ENCODE measurements around the gene SMCR8. TPM values are rescaled to one million over a fixed set of nuclear protein-coding genes. Genes with fewer than 3 reads are reported as not detected.

The SMCR8 gene
- total and polyA plus RNA-seq, 10 of the 15 experiments (the other 5 are each of a cell fraction or from before 2014, with no cell fraction given) = 0.52 to 16.4 (median 8.0) TPM

DNA sequence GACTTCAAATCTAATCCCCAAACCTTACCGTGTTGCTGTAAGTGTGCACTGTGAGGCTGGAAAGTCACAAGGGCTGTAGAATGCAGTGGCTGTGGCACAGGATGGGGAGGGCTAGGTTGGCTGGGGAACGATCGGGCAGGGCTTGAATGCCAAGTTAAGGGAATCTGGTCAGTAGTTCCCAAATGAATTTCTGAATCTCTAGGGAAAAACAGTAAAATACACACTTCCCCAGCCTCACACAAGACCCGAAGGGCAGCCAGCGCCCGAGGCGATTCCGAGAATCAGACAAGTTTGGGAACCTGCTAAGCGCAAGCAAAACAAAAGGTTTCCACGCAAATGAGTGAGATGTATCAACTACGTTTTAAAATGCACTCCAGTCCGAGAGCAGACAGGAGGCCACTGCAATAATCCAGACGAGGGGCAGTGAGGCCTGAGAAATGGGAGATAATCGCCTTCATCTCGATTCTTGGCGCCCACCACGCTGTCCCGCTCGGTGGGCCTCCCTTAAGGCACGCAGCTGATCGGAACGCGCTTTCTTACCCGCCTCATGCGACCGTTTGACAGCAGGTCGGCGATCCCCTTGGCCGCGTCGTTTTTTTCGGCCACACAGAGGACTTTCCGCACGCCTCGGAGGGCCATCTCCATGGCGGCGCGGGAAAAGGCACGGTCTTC, 898 bp upstream of the SMCR8 start:
- ChIA-PET POLR2A (interaction anchor here (0.6 to 1.2 kb wide), 4 partner anchors 21 to 154 kb away, joined by 3 to 5 read pairs (median 4); partner anchors contain the start of gene MIEF2), SMC1A (ENCODE audit: uncharacterized antibody, unreplicated experiment) (interaction anchor here (1.2 kb wide), 1 partner anchor 48 kb away, joined by 3 read pairs; no protein-coding TSS in a partner anchor), CTCF (no interaction called here), RAD21 (ENCODE audit: unreplicated experiment) (interaction anchor here (0.9 kb wide), 1 partner anchor 53 kb away, joined by 3 read pairs; the partner anchor contains the start of gene MIEF2)
- intact Hi-C loops (cut with micrococcal nuclease; ENCODE audit: unreplicated experiment) (loop anchor here (2.0 kb wide), 1 partner anchor 53 kb away; the partner anchor contains the start of gene MIEF2), in situ Hi-C loops (cut with MboI) (no loop called here)
- Histone ChIP-seq H3K4me3 (peak overlapping the region; percentile 89), H3K9me3 (replicated peaks; ENCODE audit: control insufficient read depth, insufficient read depth, low read length) (no peaks in the 10 kb centered on the region), H3K4me2 (ENCODE audit: control insufficient read depth, insufficient read depth) (peak overlapping the region; percentile 66), H4K20me1 (ENCODE audit: control insufficient read depth, insufficient read depth) (peaks cover 2% of the 10 kb centered on the region; the same call in 1 of the 2 replicates), H2AFZ (ENCODE audit: control insufficient read depth, low read depth, low read length) (peak overlapping the region; percentile 98), H3K9ac (ENCODE audit: control insufficient read depth, insufficient read depth, low read length) (peak overlapping the region; percentile 90), H3K79me2 (ENCODE audit: control insufficient read depth, insufficient read depth, low read length) (peaks cover 72% of the 10 kb centered on the region), H3K4me1 (ENCODE audit: control insufficient read depth, insufficient read depth, low read length) (peaks cover 22% of the 10 kb centered on the region), H3K36me3 (ENCODE audit: control insufficient read depth in 2 of 2, insufficient read depth in 2 of 2, low read length in 1 of 2) (peaks cover 0 to 10% of the 10 kb centered on the region in 2 experiments; a peak in 2 of 4 replicates), H3K27me3 (replicated peaks in 1 of 2; ENCODE audit: control insufficient read depth in 2 of 2, insufficient read depth in 2 of 2, low read length in 1 of 2) (no peaks in the 10 kb centered on the region), H3K27ac (ENCODE audit: control insufficient read depth, insufficient read depth) (peak overlapping the region; percentile 84)
- FAIRE-seq (no peak), ATAC-seq (peak; percentile 23), DNase-seq (ENCODE audit: low read depth, low spot score) (no peak)
- no TSS peak for BruUV-seq (replicated peaks)
- under 1% methylated on average over 39 of the region's 39 CpGs for WGBS (ENCODE audit: insufficient coverage, insufficient replicate concordance, low lambda C conversion rate, missing lambda C conversion rate)
- TF ChIP-seq, protein P1, sequence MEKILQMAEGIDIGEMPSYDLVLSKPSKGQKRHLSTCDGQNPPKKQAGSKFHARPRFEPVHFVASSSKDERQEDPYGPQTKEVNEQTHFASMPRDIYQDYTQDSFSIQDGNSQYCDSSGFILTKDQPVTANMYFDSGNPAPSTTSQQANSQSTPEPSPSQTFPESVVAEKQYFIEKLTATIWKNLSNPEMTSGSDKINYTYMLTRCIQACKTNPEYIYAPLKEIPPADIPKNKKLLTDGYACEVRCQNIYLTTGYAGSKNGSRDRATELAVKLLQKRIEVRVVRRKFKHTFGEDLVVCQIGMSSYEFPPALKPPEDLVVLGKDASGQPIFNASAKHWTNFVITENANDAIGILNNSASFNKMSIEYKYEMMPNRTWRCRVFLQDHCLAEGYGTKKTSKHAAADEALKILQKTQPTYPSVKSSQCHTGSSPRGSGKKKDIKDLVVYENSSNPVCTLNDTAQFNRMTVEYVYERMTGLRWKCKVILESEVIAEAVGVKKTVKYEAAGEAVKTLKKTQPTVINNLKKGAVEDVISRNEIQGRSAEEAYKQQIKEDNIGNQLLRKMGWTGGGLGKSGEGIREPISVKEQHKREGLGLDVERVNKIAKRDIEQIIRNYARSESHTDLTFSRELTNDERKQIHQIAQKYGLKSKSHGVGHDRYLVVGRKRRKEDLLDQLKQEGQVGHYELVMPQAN (conservative IDR thresholded peaks at IDR 0.05) = 0 out of 2 replicates have a peak, but pooled peaks have one; percentile 71
- TF ChIP-seq SIN3A (IDR thresholded peaks at IDR 0.05; ENCODE audit: low read depth, low read length) = peak; percentile 58
- no peak for TF ChIP-seq CHD4 (IDR thresholded peaks at IDR 0.05)
- peak; percentile 24; the same call in 1 of the 2 replicates for TF ChIP-seq DPF2 (IDR thresholded peaks at IDR 0.05)
- TF ChIP-seq SMARCA5 (IDR thresholded peaks at IDR 0.05) = 0 out of 2 replicates have a peak, but pooled peaks have one; percentile 41
